WTC11 (cell line): ENCODE data around the gene MAPK7.

ENCODE experiments used
- AR ChIP-seq: fragments of 250-450 bp; sonication (Bioruptor Pico); IDR thresholded peaks from 2 replicates; pipeline ENCODE4 v1.9.0; 2021; ENCODE audit warnings: mild to moderate bottlenecking
- CBFB ChIP-seq: sonication (generic); formaldehyde crosslinking; IDR thresholded peaks from 2 replicates; pipeline ENCODE4 v1.8.1; 2022; ENCODE audit warnings: mild to moderate bottlenecking, low read depth, missing genetic modification reagents
- CDX4 ChIP-seq: fragments of 250-450 bp; sonication (Bioruptor Pico); IDR thresholded peaks from 2 replicates; pipeline ENCODE4 v1.9.0; 2021; ENCODE audit warnings: moderate library complexity, mild to moderate bottlenecking, inconsistent platforms, borderline replicate concordance
- CREB1 ChIP-seq: sonication (generic); formaldehyde crosslinking; IDR thresholded peaks from 2 replicates; pipeline ENCODE4 v1.8.0; 2023; ENCODE audit warnings: mild to moderate bottlenecking, missing genetic modification reagents
- CTCF ChIP-seq: fragments of 200-600 bp; IDR thresholded peaks from 2 replicates; pipeline ENCODE4 v1.8.0; 2022; ENCODE audit warnings: antibody characterized with exemption
- E2F5 ChIP-seq: sonication (generic); formaldehyde crosslinking; IDR thresholded peaks from 2 replicates; pipeline ENCODE4 v1.8.1; 2022; ENCODE audit warnings: mild to moderate bottlenecking, moderate library complexity, missing genetic modification reagents
- JAZF1 ChIP-seq: fragments of 250-450 bp; sonication (Bioruptor Pico); IDR thresholded peaks from 2 replicates; pipeline ENCODE4 v1.9.0; 2021; ENCODE audit warnings: moderate library complexity, mild to moderate bottlenecking, inconsistent platforms
- NR1H2 ChIP-seq: sonication (generic); formaldehyde crosslinking; IDR thresholded peaks from 2 replicates; pipeline ENCODE4 v1.9.0; 2021; ENCODE audit warnings: mild to moderate bottlenecking, moderate library complexity, missing genetic modification reagents
- NR3C1 ChIP-seq: sonication (generic); formaldehyde crosslinking; conservative IDR thresholded peaks from 2 replicates; pipeline ENCODE4 v1.8.1; 2023; ENCODE audit warnings: low read depth, mild to moderate bottlenecking, missing genetic modification reagents
- PRDM15 ChIP-seq: sonication (generic); formaldehyde crosslinking; IDR thresholded peaks from 2 replicates; pipeline ENCODE4 v1.8.0; 2022; ENCODE audit warnings: missing genetic modification reagents
- PRRX2 ChIP-seq: fragments of 250-450 bp; sonication (Bioruptor Pico); IDR thresholded peaks from 2 replicates; pipeline ENCODE4 v1.8.0; 2021; ENCODE audit warnings: mild to moderate bottlenecking
- TEAD1 ChIP-seq: sonication (generic); formaldehyde crosslinking; IDR thresholded peaks from 2 replicates; pipeline ENCODE4 v1.8.0; 2022; ENCODE audit warnings: mild to moderate bottlenecking, missing genetic modification reagents
- ZNF232 ChIP-seq: sonication (generic); formaldehyde crosslinking; IDR thresholded peaks from 2 replicates; pipeline ENCODE4 v1.8.0; 2022; ENCODE audit warnings: mild to moderate bottlenecking, missing genetic modification reagents
- ZSCAN18 ChIP-seq: fragments of 250-450 bp; sonication (Bioruptor Pico); IDR thresholded peaks from 2 replicates; pipeline ENCODE4 v2.1.2; 2022; ENCODE audit warnings: mild to moderate bottlenecking, moderate library complexity

GRCh38 chr17:19378416-19379360 is at the start of gene MAPK7:
- TF ChIP-seq E2F5 (0 out of 2 replicates have a peak, but pooled peaks have one; percentile 15), NR1H2 (CRISPR knock-in tag) (no peak), CTCF (no peak), CREB1 (CRISPR knock-in tag) (no peak), TEAD1 (CRISPR knock-in tag) (no peak), CBFB (CRISPR knock-in tag) (no peak), ZSCAN18 (no peak), NR3C1 (CRISPR knock-in tag) (no peak), JAZF1 (no peak), ZNF232 (CRISPR knock-in tag) (no peak), AR (CRISPR knock-in tag) (no peak), CDX4 (CRISPR knock-in tag) (no peak), PRDM15 (no peak), PRRX2 (CRISPR knock-in tag) (no peak)
